ENCODE data around the gene AFF2.

DNA sequence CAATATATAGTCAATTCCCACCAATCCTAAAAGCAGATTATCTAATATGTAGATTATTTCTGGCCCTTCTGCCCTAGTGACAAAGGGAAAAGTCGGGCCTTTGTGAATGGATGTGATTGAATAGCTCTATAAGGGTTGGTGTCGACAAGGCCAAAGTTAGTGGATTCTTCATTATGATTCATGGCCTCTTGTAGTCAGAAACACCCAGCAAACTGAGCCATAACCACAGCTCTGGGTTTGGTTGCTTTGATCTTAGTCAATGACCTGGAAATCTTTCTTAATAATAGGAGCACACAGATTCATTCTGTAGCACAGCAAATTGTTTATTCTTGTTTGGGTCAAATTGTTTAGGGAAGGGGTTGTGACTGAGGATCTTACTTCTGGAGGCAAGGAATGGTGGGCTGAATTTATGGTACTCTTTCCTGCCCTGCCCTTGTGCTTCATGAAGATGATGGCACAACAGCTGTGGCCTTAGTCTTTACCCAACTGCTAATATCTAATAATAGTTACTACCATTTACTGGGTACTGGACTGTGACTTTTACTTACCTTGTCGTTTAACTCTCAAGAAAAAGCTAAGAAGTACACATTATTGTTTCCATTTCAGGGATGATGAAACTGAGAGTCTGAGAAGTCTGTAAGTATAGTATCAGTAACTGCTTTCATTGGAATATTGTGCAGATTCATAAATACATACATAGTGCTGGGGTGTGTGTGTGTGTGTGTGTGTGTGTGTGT lies 74.0 kb downstream of the AFF2 start:
- TF ChIP-seq POLR2AphosphoS5 (IDR thresholded peaks at IDR 0.05; ENCODE audit: low read depth, low read length) (no peak), POLR2A (IDR thresholded peaks at IDR 0.05; ENCODE audit: low read depth, low read length) (no peak), TAF1 (IDR thresholded peaks at IDR 0.05; ENCODE audit: borderline replicate concordance, low read depth, low read length) (no peak)

All from GM12892 (cell line).